Measurements from ENCODE around the gene ANAPC16. TPM values are rescaled to one million over a fixed set of nuclear protein-coding genes. Genes with fewer than 3 reads are reported as not detected.
"Not testable (repeated sequence)": the region's sequence is repeated elsewhere in the genome, so short reads cannot be mapped to it uniquely, and the experiment has no call there.

ANAPC16 gene
- total RNA-seq, 1 donor from 2014 or later: 80.0 TPM

DNA sequence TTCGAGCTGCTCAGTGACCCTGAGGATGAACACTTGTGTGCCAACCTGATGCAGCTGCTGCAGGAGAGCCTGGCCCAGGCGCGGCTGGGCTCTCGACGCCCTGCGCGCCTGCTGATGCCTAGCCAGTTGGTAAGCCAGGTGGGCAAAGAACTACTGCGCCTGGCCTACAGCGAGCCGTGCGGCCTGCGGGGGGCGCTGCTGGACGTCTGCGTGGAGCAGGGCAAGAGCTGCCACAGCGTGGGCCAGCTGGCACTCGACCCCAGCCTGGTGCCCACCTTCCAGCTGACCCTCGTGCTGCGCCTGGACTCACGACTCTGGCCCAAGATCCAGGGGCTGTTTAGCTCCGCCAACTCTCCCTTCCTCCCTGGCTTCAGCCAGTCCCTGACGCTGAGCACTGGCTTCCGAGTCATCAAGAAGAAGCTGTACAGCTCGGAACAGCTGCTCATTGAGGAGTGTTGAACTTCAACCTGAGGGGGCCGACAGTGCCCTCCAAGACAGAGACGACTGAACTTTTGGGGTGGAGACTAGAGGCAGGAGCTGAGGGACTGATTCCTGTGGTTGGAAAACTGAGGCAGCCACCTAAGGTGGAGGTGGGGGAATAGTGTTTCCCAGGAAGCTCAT is 59.0 kb downstream of the ANAPC16 start:
- Mint-ChIP-seq H3K27me3 (ENCODE audit: insufficient read depth) (no peaks in the 10 kb centered on the region), H3K9me3 (no peaks in the 10 kb centered on the region), H3K27ac (peak overlapping the region; percentile 94), H3K36me3 (ENCODE audit: low read depth) (peaks cover 32% of the 10 kb centered on the region), H3K4me3 (peak overlapping the region; percentile 97), H3K4me1 (ENCODE audit: low read depth) (peaks cover 57% of the 10 kb centered on the region)
- DNase-seq (ENCODE audit: low spot score): peak; percentile 68
- intact Hi-C loops (cut with micrococcal nuclease): loop anchor here (1.0 to 5.0 kb wide), 5 partner anchors 22 to 188 kb away; partner anchors contain the start of gene SPOCK2

- Mint-ChIP-seq H3K27ac (peak overlapping the region; percentile 94), H3K9me3 (no peaks in the 10 kb centered on the region), H3K4me3 (peak overlapping the region; percentile 97), H3K27me3 (ENCODE audit: insufficient read depth) (no peaks in the 10 kb centered on the region), H3K36me3 (ENCODE audit: low read depth) (peaks cover 32% of the 10 kb centered on the region), H3K4me1 (ENCODE audit: low read depth) (peaks cover 53% of the 10 kb centered on the region)
- intact Hi-C loops (cut with micrococcal nuclease): loop anchor here (2.0 kb wide), 1 partner anchor 53 kb away; no protein-coding TSS in a partner anchor
- DNase-seq (ENCODE audit: low spot score): no peak
Observed at GRCh38 chr10:72275351-72276012, 59.7 kb downstream of the ANAPC16 start.

GRCh38 chr10:72276013-72276387 is 60.2 kb downstream of the ANAPC16 start:
- H3K9me3 Mint-ChIP-seq: no peaks in the 10 kb centered on the region
- H3K27me3 Mint-ChIP-seq (ENCODE audit: insufficient read depth): no peaks in the 10 kb centered on the region
- H3K4me3 Mint-ChIP-seq: peak overlapping the region; percentile 97
- peaks cover 48% of the 10 kb centered on the region for H3K4me1 Mint-ChIP-seq (ENCODE audit: low read depth)
- H3K36me3 Mint-ChIP-seq (ENCODE audit: low read depth): peaks cover 32% of the 10 kb centered on the region
- H3K27ac Mint-ChIP-seq: peak overlapping the region; percentile 94
- no peak for DNase-seq (ENCODE audit: low spot score)
- intact Hi-C loops (cut with micrococcal nuclease): no loop called here

DNA sequence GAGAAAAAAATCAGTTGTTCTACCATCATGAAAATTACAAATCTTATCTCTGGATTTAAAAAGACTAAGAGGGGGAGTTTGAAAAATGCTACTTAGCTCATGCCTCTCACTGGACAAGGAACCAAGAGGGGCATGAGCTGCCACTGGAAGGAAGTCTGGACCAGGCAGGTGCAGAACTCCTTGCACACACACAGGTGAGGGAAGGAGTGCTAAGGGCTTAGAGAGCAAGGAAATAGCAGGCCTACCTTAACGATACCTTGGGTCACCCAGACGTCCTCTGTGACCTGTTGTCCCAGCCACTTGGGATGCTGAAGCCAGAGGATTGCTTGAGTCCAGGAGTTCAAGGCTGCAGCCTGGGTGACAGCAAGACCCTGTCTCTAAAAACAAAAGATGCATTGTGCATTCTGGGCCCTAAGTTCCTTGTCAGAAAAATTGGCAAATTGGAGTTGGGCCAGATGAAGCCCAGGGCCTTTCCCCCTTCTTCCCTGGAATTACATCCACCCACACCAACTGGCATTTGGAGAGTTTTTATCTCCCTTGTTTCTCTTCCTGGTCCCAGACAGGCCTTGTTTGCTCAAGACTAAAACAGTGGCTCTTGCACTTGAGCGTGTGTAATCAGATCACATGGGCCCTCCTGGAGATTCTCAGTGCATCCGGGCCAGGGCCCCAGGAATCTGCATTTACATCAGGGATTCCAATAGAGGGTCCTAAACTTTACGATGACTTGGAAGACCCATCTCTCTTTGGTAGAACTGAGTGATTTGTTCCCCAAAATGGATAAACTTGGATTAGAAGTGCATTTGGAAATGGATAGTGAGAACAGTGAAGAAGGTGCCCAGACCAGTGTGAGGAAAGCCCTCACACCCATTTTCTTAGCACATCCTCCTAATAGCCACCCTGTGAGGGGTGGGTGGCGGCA is 60.9 kb downstream of the ANAPC16 start:
- Mint-ChIP-seq H3K36me3 (ENCODE audit: low read depth) (peaks cover 32% of the 10 kb centered on the region), H3K27me3 (ENCODE audit: insufficient read depth) (no peaks in the 10 kb centered on the region), H3K4me3 (peak overlapping the region; percentile 97), H3K4me1 (ENCODE audit: low read depth) (peaks cover 44% of the 10 kb centered on the region), H3K27ac (peak overlapping the region; percentile 94), H3K9me3 (no peaks in the 10 kb centered on the region)
- intact Hi-C loops (cut with micrococcal nuclease): no loop called here
- DNase-seq (ENCODE audit: low spot score): no peak

DNA sequence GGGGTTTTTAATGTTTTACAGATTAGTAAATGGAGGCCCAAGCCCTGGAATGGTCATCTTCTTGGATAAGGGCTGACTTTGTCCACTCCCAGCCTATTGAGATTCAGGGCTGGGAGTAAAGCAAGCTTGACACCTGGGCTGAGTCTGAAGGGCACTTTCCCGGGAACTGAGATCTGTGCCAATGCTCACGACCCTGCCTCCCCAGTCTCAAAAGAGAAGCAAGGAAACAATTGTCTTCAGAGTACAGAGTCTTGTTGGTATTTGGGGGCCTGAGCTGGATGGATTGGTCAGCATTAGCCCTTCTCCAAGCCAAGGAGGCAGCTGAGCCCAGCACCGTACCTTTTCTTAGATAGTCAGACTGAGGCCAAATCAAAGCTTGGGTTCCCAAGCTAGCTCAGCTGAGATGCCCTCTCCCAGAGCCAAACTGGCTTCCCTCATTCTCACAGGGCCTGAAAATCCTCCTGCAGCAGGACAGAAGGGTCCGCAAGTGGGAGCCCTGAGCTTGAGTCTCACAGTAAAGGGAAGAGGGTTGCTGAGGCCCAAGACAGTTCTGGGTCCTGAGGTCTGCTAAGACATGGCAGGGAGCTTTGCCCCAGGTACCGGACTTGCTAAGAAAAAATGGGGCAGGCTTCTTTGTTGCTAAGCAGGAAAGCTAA is 61.7 kb downstream of the ANAPC16 start:
- no peaks in the 10 kb centered on the region for H3K27me3 Mint-ChIP-seq (ENCODE audit: insufficient read depth)
- intact Hi-C loops (cut with micrococcal nuclease): no loop called here
- H3K4me1 Mint-ChIP-seq (ENCODE audit: low read depth): peaks cover 39% of the 10 kb centered on the region
- H3K4me3 Mint-ChIP-seq: peak overlapping the region; percentile 37
- no peaks in the 10 kb centered on the region for H3K9me3 Mint-ChIP-seq
- no peak for DNase-seq (ENCODE audit: low spot score)
- H3K27ac Mint-ChIP-seq: peak overlapping the region; percentile 63
- H3K36me3 Mint-ChIP-seq (ENCODE audit: low read depth): peaks cover 32% of the 10 kb centered on the region

- Mint-ChIP-seq H3K36me3 (ENCODE audit: low read depth) (peaks cover 32% of the 10 kb centered on the region), H3K27me3 (ENCODE audit: insufficient read depth) (no peaks in the 10 kb centered on the region), H3K4me1 (ENCODE audit: low read depth) (peaks cover 36% of the 10 kb centered on the region), H3K4me3 (no peak overlapping the region), H3K27ac (peak overlapping the region; percentile 63), H3K9me3 (no peaks in the 10 kb centered on the region)
- DNase-seq (ENCODE audit: low spot score): no peak
- intact Hi-C loops (cut with micrococcal nuclease): no loop called here
Observed at GRCh38 chr10:72277996-72278667, 62.3 kb downstream of the ANAPC16 start.

DNA sequence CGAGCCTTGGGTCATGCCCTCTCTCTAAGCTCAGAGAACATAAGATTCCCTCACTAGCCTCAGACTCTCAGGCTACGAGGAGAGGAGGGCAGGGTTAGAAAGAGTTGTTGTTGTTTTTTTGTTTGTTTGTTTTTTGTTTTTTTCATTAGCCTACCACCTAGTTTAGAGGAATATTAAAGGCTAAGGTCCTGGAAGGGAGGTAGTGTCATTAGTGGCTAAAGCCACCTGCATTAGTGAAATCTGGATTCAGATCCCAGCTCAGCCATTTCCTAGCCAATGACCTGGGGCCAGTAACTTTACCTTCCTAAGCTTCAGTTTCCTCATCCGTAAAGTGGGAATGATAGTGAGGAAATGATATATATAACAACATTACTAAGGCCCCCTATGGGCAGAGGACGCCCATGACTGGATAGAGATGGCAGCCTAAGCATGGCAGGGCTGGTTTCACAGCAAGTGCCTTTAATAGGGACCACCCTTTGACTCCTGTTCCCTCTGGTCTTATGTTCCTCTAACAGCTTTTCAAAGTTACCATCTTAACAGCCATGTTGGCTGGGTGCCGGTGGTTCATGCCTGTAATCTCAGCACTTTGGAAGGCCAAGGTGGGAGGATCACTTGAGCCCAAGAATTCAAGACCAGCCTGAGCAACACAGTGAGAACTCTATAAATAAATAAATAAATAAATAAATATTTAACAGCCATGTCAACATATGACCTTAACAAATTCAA is 63.0 kb downstream of the ANAPC16 start:
- Mint-ChIP-seq H3K36me3 (ENCODE audit: low read depth) (peaks cover 28% of the 10 kb centered on the region), H3K9me3 (no peaks in the 10 kb centered on the region), H3K27ac (peak overlapping the region; percentile 4), H3K4me3 (no peak overlapping the region), H3K27me3 (ENCODE audit: insufficient read depth) (no peaks in the 10 kb centered on the region), H3K4me1 (ENCODE audit: low read depth) (peaks cover 39% of the 10 kb centered on the region)
- DNase-seq (ENCODE audit: low spot score): no peak
- intact Hi-C loops (cut with micrococcal nuclease): no loop called here

DNA sequence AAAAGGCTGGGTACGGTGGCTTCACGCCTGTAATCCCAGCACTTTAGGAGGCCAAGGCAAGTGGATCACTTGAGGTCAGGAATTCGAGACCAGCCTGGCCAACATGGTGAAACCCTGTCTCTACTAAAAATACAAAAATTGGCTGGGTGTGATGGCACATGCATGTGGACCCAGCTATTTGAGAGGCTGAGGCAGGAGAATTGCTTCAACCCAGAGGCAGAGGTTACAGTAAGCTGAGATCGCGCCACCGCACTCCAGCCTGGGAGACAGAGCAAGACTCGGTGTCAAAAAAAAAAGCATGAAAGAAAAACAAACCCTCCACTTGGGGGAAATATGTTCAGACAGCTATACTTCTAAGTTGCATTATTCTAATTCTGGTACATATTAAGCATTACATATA is 63.8 kb downstream of the ANAPC16 start:
- Mint-ChIP-seq H3K4me1 (ENCODE audit: low read depth) (peaks cover 40% of the 10 kb centered on the region), H3K36me3 (ENCODE audit: low read depth) (peaks cover 24% of the 10 kb centered on the region)
- H3K27ac Mint-ChIP-seq; H3K9me3 Mint-ChIP-seq; DNase-seq (ENCODE audit: low spot score); H3K4me3 Mint-ChIP-seq; intact Hi-C loops (cut with micrococcal nuclease); H3K27me3 Mint-ChIP-seq (ENCODE audit: insufficient read depth): not testable (repeated sequence)

- H3K36me3 Mint-ChIP-seq (ENCODE audit: low read depth): no peaks in the 10 kb centered on the region
- no peaks in the 10 kb centered on the region for H3K27me3 Mint-ChIP-seq (ENCODE audit: insufficient read depth)
- intact Hi-C loops (cut with micrococcal nuclease): loop anchor here (1.0 kb wide), 1 partner anchor 9 kb away; no protein-coding TSS in a partner anchor
- no peak overlapping the region for H3K27ac Mint-ChIP-seq
- H3K9me3 Mint-ChIP-seq: no peaks in the 10 kb centered on the region
- DNase-seq (ENCODE audit: low spot score): no peak
- peaks cover 37% of the 10 kb centered on the region for H3K4me1 Mint-ChIP-seq (ENCODE audit: low read depth)
- no peak overlapping the region for H3K4me3 Mint-ChIP-seq
Observed at GRCh38 chr10:72283131-72283530, 67.3 kb downstream of the ANAPC16 start.

Measured in activated T-helper 1 cell treated with anti-CD3 and anti-CD28 coated beads, Interleukin-12 subunit alpha, Interleukin-12 subunit beta, Interleukin-2, Interleukin-4 antibody, amounts not matched to agents 30 ng/mL and 10 ng/mL and 1 ng/mL, durations not matched to agents 14 hours and 24 hours and 36 hours (primary cell).